ENCODE measurements around the gene GCSAM.

DNA sequence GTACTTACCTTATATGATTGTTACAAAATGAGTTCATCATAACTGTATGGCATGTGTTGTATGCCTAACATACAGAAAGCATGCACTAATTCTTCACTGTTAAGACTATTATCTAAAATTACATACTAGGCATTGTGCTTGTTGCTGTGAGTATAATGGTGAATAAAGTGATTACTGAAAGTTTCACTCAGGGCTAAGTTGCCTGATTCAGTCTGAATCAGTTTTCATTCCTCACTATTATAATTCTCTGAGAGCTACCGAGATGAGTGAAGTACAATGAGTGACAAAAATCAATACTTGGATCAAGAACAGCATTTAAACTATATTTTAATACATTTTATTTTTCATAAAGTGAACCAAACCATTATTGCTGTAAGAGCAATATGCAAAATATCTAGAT lies 7.5 kb upstream of the GCSAM start:
- TF ChIP-seq, protein P1, sequence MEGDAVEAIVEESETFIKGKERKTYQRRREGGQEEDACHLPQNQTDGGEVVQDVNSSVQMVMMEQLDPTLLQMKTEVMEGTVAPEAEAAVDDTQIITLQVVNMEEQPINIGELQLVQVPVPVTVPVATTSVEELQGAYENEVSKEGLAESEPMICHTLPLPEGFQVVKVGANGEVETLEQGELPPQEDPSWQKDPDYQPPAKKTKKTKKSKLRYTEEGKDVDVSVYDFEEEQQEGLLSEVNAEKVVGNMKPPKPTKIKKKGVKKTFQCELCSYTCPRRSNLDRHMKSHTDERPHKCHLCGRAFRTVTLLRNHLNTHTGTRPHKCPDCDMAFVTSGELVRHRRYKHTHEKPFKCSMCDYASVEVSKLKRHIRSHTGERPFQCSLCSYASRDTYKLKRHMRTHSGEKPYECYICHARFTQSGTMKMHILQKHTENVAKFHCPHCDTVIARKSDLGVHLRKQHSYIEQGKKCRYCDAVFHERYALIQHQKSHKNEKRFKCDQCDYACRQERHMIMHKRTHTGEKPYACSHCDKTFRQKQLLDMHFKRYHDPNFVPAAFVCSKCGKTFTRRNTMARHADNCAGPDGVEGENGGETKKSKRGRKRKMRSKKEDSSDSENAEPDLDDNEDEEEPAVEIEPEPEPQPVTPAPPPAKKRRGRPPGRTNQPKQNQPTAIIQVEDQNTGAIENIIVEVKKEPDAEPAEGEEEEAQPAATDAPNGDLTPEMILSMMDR (IDR thresholded peaks at IDR 0.05), result no peak
- no peak for TF ChIP-seq POLR2A (IDR thresholded peaks at IDR 0.05)
